GM23338 (cell line): Measurements from ENCODE around the gene MAN2A2. TPM values are rescaled to one million over a fixed set of nuclear protein-coding genes. Genes with fewer than 3 reads are reported as not detected.

Experiments used
- ATAC-seq: fragments of 200-7000 bp; cut with Tn5 transposase; 3 replicates; pipeline ENCODE4 v1.9.1; 2020
- DNase-seq: peaks from one replicate; pipeline ENCODE4 v3.0.0-alpha.2; 2015; ENCODE audit warnings: low spot score
- H2AFZ ChIP-seq: fragments of 200-600 bp; sonication (generic); 2 replicates; pipeline ENCODE4 v1.8.0; 2016; ENCODE audit warnings: antibody characterized with exemption, mild to moderate bottlenecking, moderate library complexity
- H3F3A ChIP-seq: fragments of 200-600 bp; sonication (generic); replicated peaks from 2 replicates; pipeline ENCODE4 v1.8.0; 2017; ENCODE audit warnings: antibody characterized with exemption, mixed run types, low read depth
- H3K27ac ChIP-seq: fragments of 200-600 bp; sonication (generic); 2 replicates; pipeline ENCODE4 v1.6.1; 2016; ENCODE audit warnings: low read depth
- H3K27me3 ChIP-seq: fragments of 200-600 bp; sonication (generic); 2 replicates; pipeline ENCODE4 v1.8.0; 2016; ENCODE audit warnings: mild to moderate bottlenecking, mixed run types, moderate library complexity; ENCODE audit not compliant: insufficient read depth
- H3K36me3 ChIP-seq: fragments of 200-600 bp; sonication (generic); 2 replicates; pipeline ENCODE4 v1.8.0; 2016; ENCODE audit warnings: mild to moderate bottlenecking; ENCODE audit not compliant: insufficient read depth
- H3K4me1 ChIP-seq: fragments of 200-600 bp; sonication (generic); 2 replicates; pipeline ENCODE4 v1.8.0; 2016; ENCODE audit warnings: mild to moderate bottlenecking, moderate library complexity; ENCODE audit not compliant: insufficient read depth
- H3K4me2 ChIP-seq: fragments of 200-600 bp; sonication (generic); 2 replicates; pipeline ENCODE4 v1.7.1; 2017; ENCODE audit warnings: mixed run types
- H3K4me3 ChIP-seq: fragments of 200-600 bp; sonication (generic); 2 replicates; pipeline ENCODE4 v1.6.1; 2016; ENCODE audit warnings: mixed run types
- H3K79me2 ChIP-seq: fragments of 200-600 bp; sonication (generic); replicated peaks from 2 replicates; pipeline ENCODE4 v1.8.0; 2017; ENCODE audit warnings: mild to moderate bottlenecking; ENCODE audit not compliant: insufficient read depth
- H3K9me2 ChIP-seq: fragments of 200-600 bp; sonication (generic); 2 replicates; pipeline ENCODE4 v1.8.0; 2017; ENCODE audit not compliant: insufficient read depth
- H4K20me1 ChIP-seq: fragments of 200-600 bp; sonication (generic); replicated peaks from 2 replicates; pipeline ENCODE4 v1.8.0; 2017; ENCODE audit warnings: mild to moderate bottlenecking; ENCODE audit not compliant: insufficient read depth
- H3K27ac Mint-ChIP-seq: 2 replicates; pipeline ENCODE4 v1.8.0; 2020; ENCODE audit warnings: inconsistent platforms, mild to moderate bottlenecking, moderate library complexity, mixed read lengths
- H3K27me3 Mint-ChIP-seq: 3 replicates; pipeline ENCODE4 v1.8.0; 2022; ENCODE audit warnings: low read depth, mild to moderate bottlenecking, moderate library complexity, mixed read lengths, inconsistent platforms; ENCODE audit not compliant: insufficient read depth, poor library complexity
- H3K36me3 Mint-ChIP-seq: 3 replicates; pipeline ENCODE4 v1.8.0; 2021; ENCODE audit warnings: low read depth, mild to moderate bottlenecking, inconsistent platforms, moderate library complexity, mixed read lengths
- H3K4me1 Mint-ChIP-seq: 3 replicates; pipeline ENCODE4 v1.8.0; 2020; ENCODE audit warnings: mild to moderate bottlenecking, inconsistent platforms, mixed read lengths
- H3K4me3 Mint-ChIP-seq: 3 replicates; pipeline ENCODE4 v1.8.0; 2021; ENCODE audit warnings: moderate library complexity, mild to moderate bottlenecking, inconsistent platforms, mixed read lengths
- H3K9me3 Mint-ChIP-seq: 3 replicates; pipeline ENCODE4 v1.8.0; 2020; ENCODE audit warnings: moderate library complexity, mild to moderate bottlenecking, inconsistent platforms, mixed read lengths
- CREB1 ChIP-seq: fragments of 250-450 bp; sonication (Bioruptor Pico); IDR thresholded peaks from 2 replicates; pipeline ENCODE4 v1.5.0; 2020; ENCODE audit warnings: low read depth, mild to moderate bottlenecking, moderate library complexity
- EZH2 ChIP-seq: fragments of 200-600 bp; sonication (generic); IDR thresholded peaks from one replicate; pipeline ENCODE4 v1.8.0; 2017; ENCODE audit warnings: antibody characterized with exemption, mild to moderate bottlenecking, low read depth; ENCODE audit not compliant: unreplicated experiment
- EZH2phosphoT487 ChIP-seq: fragments of 200-600 bp; sonication (generic); IDR thresholded peaks from one replicate; pipeline ENCODE4 v1.8.1; 2018; ENCODE audit warnings: antibody characterized with exemption; ENCODE audit not compliant: unreplicated experiment
- JUNB ChIP-seq: IDR thresholded peaks from one replicate; pipeline ENCODE4 v1.6.1; 2016; ENCODE audit warnings: antibody characterized with exemption; ENCODE audit not compliant: unreplicated experiment
- NANOG ChIP-seq: IDR thresholded peaks from 2 replicates; pipeline ENCODE4 v1.6.1; 2016; ENCODE audit warnings: antibody characterized with exemption, borderline replicate concordance
- POLR2AphosphoS5 ChIP-seq: IDR thresholded peaks from 2 replicates; pipeline ENCODE4 v1.6.1; 2016; ENCODE audit warnings: antibody characterized with exemption, low read depth
- STAT1 ChIP-seq: IDR thresholded peaks from one replicate; pipeline ENCODE4 v1.6.1; 2016; ENCODE audit warnings: antibody characterized with exemption; ENCODE audit not compliant: unreplicated experiment
- ZNF114 ChIP-seq: fragments of 250-450 bp; sonication (Bioruptor Pico); IDR thresholded peaks from 2 replicates; pipeline ENCODE4 v1.5.0; 2020; ENCODE audit warnings: mild to moderate bottlenecking, moderate library complexity
- polyA plus RNA-seq: library from polyadenylated mRNA; unstranded; fragments of >200 nt; fragmentation: Nextera tagmentation; extraction: Ambion mirVana; gene quantifications from 2 replicates; pipeline ENCODE4 v1.2.1, GENCODE V29; 2016
- total RNA-seq: library from RNA; depleted of rRNA; stranded (reverse); fragments of >200 nt; shearing (Covaris generic); gene quantifications from 2 replicates; pipeline ENCODE4 v1.2.3, GENCODE V29; 2014
- TF ChIP-seq, protein P1 (sequence below): IDR thresholded peaks from one replicate; pipeline ENCODE4 v1.6.1; 2018; ENCODE audit warnings: antibody characterized with exemption; ENCODE audit not compliant: unreplicated experiment
- TF ChIP-seq, protein P2 (sequence below), 2 experiments: fragments of 200-600 bp in 1 of 2; sonication (generic) in 1 of 2; conservative IDR thresholded peaks; 2 replicates each; pipeline versions ENCODE4 v1.5.1 to v1.6.1; 2016 to 2017; ENCODE audit warnings: antibody characterized with exemption in 2 of 2, low read depth in 2 of 2, mild to moderate bottlenecking in 2 of 2, moderate library complexity in 1 of 2
- TF ChIP-seq, protein P3 (sequence below): IDR thresholded peaks from 2 replicates; pipeline ENCODE4 v1.6.1; 2016; ENCODE audit warnings: antibody characterized with exemption
- TF ChIP-seq, protein P4 (sequence below): fragments of 250-450 bp; sonication (Bioruptor Pico); IDR thresholded peaks from 2 replicates; pipeline ENCODE4 v1.5.0; 2020; ENCODE audit warnings: mild to moderate bottlenecking, moderate library complexity

The MAN2A2 gene
- total and polyA plus RNA-seq, 2 experiments from 2014 or later = 8.2 to 17.1 TPM

DNA sequence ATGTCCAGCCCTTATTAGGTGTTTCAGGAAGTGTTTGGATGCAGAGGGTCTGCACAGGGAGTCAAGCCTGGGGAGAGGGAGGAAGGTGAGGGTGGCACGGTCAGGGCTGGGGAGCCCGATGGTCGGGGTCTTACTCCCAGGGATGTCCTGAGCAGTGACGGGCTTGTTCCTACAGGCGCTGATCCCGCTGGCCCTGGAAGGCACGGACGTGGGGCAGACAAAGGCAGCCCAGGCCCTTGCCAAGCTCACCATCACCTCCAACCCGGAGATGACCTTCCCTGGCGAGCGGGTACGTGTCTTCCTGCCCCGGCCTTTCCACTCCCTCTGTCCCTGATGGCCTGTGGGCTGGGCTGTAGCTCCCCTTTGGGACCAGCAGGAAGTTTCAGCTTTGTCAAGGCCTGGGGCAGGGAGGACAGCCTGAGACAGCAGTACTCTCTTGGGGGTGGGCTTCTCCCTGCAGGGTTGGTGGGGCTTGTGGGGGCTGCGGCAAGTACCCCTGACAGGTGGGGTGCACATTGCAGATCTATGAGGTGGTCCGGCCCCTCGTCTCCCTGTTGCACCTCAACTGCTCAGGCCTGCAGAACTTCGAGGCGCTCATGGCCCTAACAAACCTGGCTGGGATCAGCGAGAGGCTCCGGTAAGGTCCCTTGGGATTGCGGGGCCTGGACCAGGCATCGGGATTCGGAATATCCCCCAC, 47.0 kb downstream of the MAN2A2 start:
- no peak overlapping the region for H3K4me3 Mint-ChIP-seq
- Histone ChIP-seq H3K4me3 (no peak overlapping the region), H3K27me3 (no peaks in the 10 kb centered on the region), H3K27ac (no peak overlapping the region), H3K4me2 (no peak overlapping the region), H3K36me3 (peaks cover 7% of the 10 kb centered on the region; the same call in 1 of the 2 replicates), H3F3A (peaks cover 6% of the 10 kb centered on the region; the same call in 1 of the 2 replicates), H3K9me2 (no peaks in the 10 kb centered on the region), H2AFZ (no peak overlapping the region), H3K79me2 (no peaks in the 10 kb centered on the region), H3K4me1 (no peaks in the 10 kb centered on the region), H4K20me1 (no peaks in the 10 kb centered on the region)
- H3K27me3 Mint-ChIP-seq = peaks cover 9% of the 10 kb centered on the region
- TF ChIP-seq NANOG (no peak), JUNB (no peak), EZH2phosphoT487 (no peak), STAT1 (no peak), EZH2 (no peak), POLR2AphosphoS5 (no peak), CREB1 (CRISPR knock-in tag) (no peak), ZNF114 (CRISPR knock-in tag) (no peak)
- TF ChIP-seq, protein P1, sequence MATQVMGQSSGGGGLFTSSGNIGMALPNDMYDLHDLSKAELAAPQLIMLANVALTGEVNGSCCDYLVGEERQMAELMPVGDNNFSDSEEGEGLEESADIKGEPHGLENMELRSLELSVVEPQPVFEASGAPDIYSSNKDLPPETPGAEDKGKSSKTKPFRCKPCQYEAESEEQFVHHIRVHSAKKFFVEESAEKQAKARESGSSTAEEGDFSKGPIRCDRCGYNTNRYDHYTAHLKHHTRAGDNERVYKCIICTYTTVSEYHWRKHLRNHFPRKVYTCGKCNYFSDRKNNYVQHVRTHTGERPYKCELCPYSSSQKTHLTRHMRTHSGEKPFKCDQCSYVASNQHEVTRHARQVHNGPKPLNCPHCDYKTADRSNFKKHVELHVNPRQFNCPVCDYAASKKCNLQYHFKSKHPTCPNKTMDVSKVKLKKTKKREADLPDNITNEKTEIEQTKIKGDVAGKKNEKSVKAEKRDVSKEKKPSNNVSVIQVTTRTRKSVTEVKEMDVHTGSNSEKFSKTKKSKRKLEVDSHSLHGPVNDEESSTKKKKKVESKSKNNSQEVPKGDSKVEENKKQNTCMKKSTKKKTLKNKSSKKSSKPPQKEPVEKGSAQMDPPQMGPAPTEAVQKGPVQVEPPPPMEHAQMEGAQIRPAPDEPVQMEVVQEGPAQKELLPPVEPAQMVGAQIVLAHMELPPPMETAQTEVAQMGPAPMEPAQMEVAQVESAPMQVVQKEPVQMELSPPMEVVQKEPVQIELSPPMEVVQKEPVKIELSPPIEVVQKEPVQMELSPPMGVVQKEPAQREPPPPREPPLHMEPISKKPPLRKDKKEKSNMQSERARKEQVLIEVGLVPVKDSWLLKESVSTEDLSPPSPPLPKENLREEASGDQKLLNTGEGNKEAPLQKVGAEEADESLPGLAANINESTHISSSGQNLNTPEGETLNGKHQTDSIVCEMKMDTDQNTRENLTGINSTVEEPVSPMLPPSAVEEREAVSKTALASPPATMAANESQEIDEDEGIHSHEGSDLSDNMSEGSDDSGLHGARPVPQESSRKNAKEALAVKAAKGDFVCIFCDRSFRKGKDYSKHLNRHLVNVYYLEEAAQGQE = no peak
- TF ChIP-seq, protein P2, sequence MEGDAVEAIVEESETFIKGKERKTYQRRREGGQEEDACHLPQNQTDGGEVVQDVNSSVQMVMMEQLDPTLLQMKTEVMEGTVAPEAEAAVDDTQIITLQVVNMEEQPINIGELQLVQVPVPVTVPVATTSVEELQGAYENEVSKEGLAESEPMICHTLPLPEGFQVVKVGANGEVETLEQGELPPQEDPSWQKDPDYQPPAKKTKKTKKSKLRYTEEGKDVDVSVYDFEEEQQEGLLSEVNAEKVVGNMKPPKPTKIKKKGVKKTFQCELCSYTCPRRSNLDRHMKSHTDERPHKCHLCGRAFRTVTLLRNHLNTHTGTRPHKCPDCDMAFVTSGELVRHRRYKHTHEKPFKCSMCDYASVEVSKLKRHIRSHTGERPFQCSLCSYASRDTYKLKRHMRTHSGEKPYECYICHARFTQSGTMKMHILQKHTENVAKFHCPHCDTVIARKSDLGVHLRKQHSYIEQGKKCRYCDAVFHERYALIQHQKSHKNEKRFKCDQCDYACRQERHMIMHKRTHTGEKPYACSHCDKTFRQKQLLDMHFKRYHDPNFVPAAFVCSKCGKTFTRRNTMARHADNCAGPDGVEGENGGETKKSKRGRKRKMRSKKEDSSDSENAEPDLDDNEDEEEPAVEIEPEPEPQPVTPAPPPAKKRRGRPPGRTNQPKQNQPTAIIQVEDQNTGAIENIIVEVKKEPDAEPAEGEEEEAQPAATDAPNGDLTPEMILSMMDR (conservative IDR thresholded peaks at IDR 0.05; ENCODE audit: low read depth in 2 of 2) = no peak
- TF ChIP-seq, protein P3, sequence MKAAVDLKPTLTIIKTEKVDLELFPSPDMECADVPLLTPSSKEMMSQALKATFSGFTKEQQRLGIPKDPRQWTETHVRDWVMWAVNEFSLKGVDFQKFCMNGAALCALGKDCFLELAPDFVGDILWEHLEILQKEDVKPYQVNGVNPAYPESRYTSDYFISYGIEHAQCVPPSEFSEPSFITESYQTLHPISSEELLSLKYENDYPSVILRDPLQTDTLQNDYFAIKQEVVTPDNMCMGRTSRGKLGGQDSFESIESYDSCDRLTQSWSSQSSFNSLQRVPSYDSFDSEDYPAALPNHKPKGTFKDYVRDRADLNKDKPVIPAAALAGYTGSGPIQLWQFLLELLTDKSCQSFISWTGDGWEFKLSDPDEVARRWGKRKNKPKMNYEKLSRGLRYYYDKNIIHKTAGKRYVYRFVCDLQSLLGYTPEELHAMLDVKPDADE = no peak
- TF ChIP-seq, protein P4, sequence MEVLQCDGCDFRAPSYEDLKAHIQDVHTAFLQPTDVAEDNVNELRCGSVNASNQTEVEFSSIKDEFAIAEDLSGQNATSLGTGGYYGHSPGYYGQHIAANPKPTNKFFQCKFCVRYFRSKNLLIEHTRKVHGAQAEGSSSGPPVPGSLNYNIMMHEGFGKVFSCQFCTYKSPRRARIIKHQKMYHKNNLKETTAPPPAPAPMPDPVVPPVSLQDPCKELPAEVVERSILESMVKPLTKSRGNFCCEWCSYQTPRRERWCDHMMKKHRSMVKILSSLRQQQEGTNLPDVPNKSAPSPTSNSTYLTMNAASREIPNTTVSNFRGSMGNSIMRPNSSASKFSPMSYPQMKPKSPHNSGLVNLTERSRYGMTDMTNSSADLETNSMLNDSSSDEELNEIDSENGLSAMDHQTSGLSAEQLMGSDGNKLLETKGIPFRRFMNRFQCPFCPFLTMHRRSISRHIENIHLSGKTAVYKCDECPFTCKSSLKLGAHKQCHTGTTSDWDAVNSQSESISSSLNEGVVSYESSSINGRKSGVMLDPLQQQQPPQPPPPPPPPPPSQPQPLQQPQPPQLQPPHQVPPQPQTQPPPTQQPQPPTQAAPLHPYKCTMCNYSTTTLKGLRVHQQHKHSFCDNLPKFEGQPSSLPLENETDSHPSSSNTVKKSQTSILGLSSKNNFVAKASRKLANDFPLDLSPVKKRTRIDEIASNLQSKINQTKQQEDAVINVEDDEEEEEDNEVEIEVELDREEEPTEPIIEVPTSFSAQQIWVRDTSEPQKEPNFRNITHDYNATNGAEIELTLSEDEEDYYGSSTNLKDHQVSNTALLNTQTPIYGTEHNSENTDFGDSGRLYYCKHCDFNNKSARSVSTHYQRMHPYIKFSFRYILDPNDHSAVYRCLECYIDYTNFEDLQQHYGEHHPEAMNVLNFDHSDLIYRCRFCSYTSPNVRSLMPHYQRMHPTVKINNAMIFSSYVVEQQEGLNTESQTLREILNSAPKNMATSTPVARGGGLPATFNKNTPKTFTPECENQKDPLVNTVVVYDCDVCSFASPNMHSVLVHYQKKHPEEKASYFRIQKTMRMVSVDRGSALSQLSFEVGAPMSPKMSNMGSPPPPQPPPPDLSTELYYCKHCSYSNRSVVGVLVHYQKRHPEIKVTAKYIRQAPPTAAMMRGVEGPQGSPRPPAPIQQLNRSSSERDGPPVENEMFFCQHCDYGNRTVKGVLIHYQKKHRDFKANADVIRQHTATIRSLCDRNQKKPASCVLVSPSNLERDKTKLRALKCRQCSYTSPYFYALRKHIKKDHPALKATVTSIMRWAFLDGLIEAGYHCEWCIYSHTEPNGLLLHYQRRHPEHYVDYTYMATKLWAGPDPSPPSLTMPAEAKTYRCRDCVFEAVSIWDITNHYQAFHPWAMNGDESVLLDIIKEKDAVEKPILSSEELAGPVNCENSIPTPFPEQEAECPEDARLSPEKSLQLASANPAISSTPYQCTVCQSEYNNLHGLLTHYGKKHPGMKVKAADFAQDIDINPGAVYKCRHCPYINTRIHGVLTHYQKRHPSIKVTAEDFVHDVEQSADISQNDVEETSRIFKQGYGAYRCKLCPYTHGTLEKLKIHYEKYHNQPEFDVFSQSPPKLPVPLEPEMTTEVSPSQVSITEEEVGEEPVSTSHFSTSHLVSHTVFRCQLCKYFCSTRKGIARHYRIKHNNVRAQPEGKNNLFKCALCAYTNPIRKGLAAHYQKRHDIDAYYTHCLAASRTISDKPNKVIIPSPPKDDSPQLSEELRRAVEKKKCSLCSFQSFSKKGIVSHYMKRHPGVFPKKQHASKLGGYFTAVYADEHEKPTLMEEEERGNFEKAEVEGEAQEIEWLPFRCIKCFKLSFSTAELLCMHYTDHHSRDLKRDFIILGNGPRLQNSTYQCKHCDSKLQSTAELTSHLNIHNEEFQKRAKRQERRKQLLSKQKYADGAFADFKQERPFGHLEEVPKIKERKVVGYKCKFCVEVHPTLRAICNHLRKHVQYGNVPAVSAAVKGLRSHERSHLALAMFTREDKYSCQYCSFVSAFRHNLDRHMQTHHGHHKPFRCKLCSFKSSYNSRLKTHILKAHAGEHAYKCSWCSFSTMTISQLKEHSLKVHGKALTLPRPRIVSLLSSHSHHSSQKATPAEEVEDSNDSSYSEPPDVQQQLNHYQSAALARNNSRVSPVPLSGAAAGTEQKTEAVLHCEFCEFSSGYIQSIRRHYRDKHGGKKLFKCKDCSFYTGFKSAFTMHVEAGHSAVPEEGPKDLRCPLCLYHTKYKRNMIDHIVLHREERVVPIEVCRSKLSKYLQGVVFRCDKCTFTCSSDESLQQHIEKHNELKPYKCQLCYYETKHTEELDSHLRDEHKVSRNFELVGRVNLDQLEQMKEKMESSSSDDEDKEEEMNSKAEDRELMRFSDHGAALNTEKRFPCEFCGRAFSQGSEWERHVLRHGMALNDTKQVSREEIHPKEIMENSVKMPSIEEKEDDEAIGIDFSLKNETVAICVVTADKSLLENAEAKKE (CRISPR knock-in tag) = no peak
- peaks cover 66% of the 10 kb centered on the region for H3K36me3 Mint-ChIP-seq
- no peak overlapping the region for H3K27ac Mint-ChIP-seq
- no peaks in the 10 kb centered on the region; the same call in 2 of the 3 replicates for H3K9me3 Mint-ChIP-seq
- no peak for DNase-seq
- ATAC-seq = no peak
- H3K4me1 Mint-ChIP-seq = no peaks in the 10 kb centered on the region
